ENCODE data around the gene GOLM1.
A peak's percentile ranks its signal among the peaks of the same experiment; 100 is the strongest.

GOLM1 gene

DNA sequence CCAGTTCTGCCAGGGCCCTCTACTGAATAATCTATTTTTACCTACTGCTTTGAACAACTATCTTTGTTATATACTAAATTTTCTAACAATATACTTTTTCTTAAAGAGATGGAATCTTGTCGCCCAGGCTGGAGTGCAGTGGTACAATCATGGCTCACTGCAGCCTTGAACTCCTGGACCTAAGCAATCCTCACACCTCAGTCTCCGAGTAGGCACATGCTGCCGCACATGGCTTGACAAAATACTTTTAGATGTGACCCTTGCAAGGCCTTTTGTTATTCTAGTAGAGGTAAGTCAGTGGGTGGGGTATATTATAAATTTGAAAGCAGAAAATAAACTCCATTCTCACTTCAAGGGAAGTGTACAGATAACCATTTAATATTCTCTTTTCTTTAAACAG is 7.9 kb downstream of the GOLM1 start:
- TF ChIP-seq, protein P1, sequence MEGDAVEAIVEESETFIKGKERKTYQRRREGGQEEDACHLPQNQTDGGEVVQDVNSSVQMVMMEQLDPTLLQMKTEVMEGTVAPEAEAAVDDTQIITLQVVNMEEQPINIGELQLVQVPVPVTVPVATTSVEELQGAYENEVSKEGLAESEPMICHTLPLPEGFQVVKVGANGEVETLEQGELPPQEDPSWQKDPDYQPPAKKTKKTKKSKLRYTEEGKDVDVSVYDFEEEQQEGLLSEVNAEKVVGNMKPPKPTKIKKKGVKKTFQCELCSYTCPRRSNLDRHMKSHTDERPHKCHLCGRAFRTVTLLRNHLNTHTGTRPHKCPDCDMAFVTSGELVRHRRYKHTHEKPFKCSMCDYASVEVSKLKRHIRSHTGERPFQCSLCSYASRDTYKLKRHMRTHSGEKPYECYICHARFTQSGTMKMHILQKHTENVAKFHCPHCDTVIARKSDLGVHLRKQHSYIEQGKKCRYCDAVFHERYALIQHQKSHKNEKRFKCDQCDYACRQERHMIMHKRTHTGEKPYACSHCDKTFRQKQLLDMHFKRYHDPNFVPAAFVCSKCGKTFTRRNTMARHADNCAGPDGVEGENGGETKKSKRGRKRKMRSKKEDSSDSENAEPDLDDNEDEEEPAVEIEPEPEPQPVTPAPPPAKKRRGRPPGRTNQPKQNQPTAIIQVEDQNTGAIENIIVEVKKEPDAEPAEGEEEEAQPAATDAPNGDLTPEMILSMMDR (conservative IDR thresholded peaks at IDR 0.05; ENCODE audit: control insufficient read depth, insufficient read depth, low read depth, low read length), result no peak
- H3K4me3 ChIP-seq (ENCODE audit: control insufficient read depth, low read depth, low read length), result no peak overlapping the region

DNA sequence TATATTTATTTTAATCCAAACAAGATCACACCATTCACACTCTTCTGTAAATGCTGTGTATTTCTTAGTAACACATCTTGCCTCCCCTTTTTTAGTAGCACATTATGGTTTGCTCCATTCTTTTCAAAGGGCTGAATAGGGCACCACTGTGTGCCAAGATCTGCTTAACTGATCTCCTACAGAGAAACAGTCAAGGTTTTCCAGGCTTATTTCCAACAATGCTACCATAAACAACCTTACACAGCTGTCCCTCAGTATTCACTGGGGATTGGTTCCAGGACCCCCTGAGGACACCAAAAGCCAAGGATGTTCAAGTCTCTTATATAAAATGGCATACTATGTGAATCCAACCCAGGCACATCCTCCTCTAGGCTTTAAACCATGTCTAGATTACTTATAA is 16.5 kb downstream of the GOLM1 start:
- TF ChIP-seq, protein P1 (conservative IDR thresholded peaks at IDR 0.05; ENCODE audit: control insufficient read depth, insufficient read depth, low read depth, low read length), result no peak
- H3K4me3 ChIP-seq (ENCODE audit: control insufficient read depth, low read depth, low read length), result no peak overlapping the region
- no peak for DNase-seq (ENCODE audit: low read depth)

More for the DNA sequence above, 7.9 kb downstream of the GOLM1 start:
- no peak for DNase-seq (ENCODE audit: low read depth)

DNA sequence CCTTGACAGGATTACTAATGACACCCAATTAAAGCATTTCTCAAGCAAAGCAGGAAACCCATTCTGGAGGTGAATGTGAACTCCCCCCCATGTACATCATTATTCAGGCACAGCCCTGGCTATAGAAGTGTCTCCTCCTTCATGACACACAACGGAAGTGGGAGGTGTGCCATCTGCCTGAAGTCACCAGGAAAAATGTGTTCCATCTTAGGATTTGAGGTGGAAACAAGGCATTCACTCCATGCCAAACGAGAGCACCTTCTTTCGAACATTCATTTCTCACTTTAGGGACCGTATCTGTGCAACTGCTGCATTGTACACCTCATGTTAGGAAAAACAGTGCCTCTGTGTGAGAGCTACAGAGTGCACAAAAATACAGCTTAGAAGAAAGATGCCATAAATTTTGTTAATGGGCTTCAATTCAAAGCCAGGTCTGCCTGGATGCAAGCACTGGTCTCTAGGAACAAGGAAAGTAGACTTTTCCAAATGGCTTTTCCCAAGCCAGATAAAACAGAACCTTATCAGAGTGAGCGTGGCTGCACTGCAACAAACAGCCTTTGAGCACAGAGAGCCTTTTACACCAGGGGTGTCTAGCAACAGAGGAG is 19.4 kb downstream of the GOLM1 start:
- TF ChIP-seq, protein P1 (conservative IDR thresholded peaks at IDR 0.05; ENCODE audit: control insufficient read depth, insufficient read depth, low read depth, low read length), result no peak
- DNase-seq (ENCODE audit: low read depth), result peak; percentile 36
- H3K4me3 ChIP-seq (ENCODE audit: control insufficient read depth, low read depth, low read length), result no peak overlapping the region

- TF ChIP-seq, protein P1 (conservative IDR thresholded peaks at IDR 0.05; ENCODE audit: control insufficient read depth, insufficient read depth, low read depth, low read length), result no peak
Measured at GRCh38 chr9:86079421-86079831, 19.9 kb downstream of the GOLM1 start.

GRCh38 chr9:86078731-86079130 is 20.6 kb downstream of the GOLM1 start:
- no peak for DNase-seq (ENCODE audit: low read depth)
- TF ChIP-seq, protein P1 (conservative IDR thresholded peaks at IDR 0.05; ENCODE audit: control insufficient read depth, insufficient read depth, low read depth, low read length), result no peak
- no peak overlapping the region for H3K4me3 ChIP-seq (ENCODE audit: control insufficient read depth, low read depth, low read length)

More at GRCh38 chr9:86079421-86079831, 19.9 kb downstream of the GOLM1 start:
- H3K4me3 ChIP-seq (ENCODE audit: control insufficient read depth, low read depth, low read length), result no peak overlapping the region
- DNase-seq (ENCODE audit: low read depth), result peak; percentile 42

- no peak overlapping the region for H3K4me3 ChIP-seq (ENCODE audit: control insufficient read depth, low read depth, low read length)
- no peak for DNase-seq (ENCODE audit: low read depth)
- TF ChIP-seq, protein P1 (conservative IDR thresholded peaks at IDR 0.05; ENCODE audit: control insufficient read depth, insufficient read depth, low read depth, low read length), result no peak
Measured at GRCh38 chr9:86077276-86077675, 22.1 kb downstream of the GOLM1 start.
